HEK293 (cell line): ENCODE data around the gene FPGS.

ENCODE experiments used
- ZBTB8A ChIP-seq: fragments of 450-650 bp; formaldehyde crosslinking; IDR thresholded peaks from 2 replicates; pipeline ENCODE4 v1.5.1; 2016; ENCODE audit warnings: missing biosample characterization, missing genetic modification characterization
- ZNF138 ChIP-seq: fragments of 450-650 bp; formaldehyde crosslinking; IDR thresholded peaks from 2 replicates; pipeline ENCODE4 v1.5.1; 2016; ENCODE audit warnings: missing biosample characterization, missing genetic modification characterization, borderline replicate concordance
- ZNF155 ChIP-seq: fragments of 450-650 bp; formaldehyde crosslinking; IDR thresholded peaks from 2 replicates; pipeline ENCODE4 v1.5.1; 2016; ENCODE audit warnings: missing biosample characterization, missing genetic modification characterization
- ZNF239 ChIP-seq: fragments of 450-650 bp; formaldehyde crosslinking; IDR thresholded peaks from 2 replicates; pipeline ENCODE4 v1.5.1; 2016; ENCODE audit warnings: missing biosample characterization, missing genetic modification characterization
- ZNF510 ChIP-seq: fragments of 450-650 bp; formaldehyde crosslinking; IDR thresholded peaks from 2 replicates; pipeline ENCODE4 v1.5.1; 2018; ENCODE audit warnings: mild to moderate bottlenecking, missing genetic modification characterization, missing biosample characterization; ENCODE audit not compliant: insufficient replicate concordance
- ZNF701 ChIP-seq: fragments of 450-650 bp; formaldehyde crosslinking; IDR thresholded peaks from 2 replicates; pipeline ENCODE4 v1.5.1; 2016; ENCODE audit warnings: missing biosample characterization, missing genetic modification characterization
- TF ChIP-seq, protein P1 (sequence below): fragments of 450-650 bp; formaldehyde crosslinking; IDR thresholded peaks from 2 replicates; pipeline ENCODE4 v1.5.1; 2016; ENCODE audit warnings: missing biosample characterization, missing genetic modification characterization

DNA sequence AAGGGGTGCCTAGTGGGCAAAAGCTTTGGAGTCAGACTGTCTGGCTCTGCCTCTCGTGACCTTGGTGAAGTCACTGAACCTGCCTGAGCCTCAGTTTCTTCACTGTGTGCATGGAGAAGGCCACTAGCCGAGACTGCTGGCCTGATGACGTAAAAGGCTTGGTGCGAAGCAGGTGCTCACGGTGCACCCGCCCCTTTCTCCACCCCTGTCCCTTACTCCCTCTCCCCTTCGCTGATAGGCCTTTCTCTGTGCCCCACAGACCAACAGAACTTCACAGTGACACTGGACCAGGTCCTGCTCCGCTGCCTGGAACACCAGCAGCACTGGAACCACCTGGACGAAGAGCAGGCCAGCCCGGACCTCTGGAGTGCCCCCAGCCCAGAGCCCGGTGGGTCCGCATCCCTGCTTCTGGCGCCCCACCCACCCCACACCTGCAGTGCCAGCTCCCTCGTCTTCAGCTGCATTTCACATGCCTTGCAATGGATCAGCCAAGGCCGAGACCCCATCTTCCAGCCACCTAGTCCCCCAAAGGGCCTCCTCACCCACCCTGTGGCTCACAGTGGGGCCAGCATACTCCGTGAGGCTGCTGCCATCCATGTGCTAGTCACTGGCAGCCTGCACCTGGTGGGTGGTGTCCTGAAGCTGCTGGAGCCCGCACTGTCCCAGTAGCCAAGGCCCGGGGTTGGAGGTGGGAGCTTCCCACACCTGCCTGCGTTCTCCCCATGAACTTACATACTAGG lies 10.4 kb downstream of the FPGS start:
- TF ChIP-seq ZBTB8A (tag by site-specific recombination) (no peak), ZNF239 (no peak), ZNF701 (tag by site-specific recombination) (no peak), ZNF155 (tag by site-specific recombination) (no peak), ZNF138 (tag by site-specific recombination) (no peak), ZNF510 (tag by site-specific recombination) (no peak)
- TF ChIP-seq, protein P1, sequence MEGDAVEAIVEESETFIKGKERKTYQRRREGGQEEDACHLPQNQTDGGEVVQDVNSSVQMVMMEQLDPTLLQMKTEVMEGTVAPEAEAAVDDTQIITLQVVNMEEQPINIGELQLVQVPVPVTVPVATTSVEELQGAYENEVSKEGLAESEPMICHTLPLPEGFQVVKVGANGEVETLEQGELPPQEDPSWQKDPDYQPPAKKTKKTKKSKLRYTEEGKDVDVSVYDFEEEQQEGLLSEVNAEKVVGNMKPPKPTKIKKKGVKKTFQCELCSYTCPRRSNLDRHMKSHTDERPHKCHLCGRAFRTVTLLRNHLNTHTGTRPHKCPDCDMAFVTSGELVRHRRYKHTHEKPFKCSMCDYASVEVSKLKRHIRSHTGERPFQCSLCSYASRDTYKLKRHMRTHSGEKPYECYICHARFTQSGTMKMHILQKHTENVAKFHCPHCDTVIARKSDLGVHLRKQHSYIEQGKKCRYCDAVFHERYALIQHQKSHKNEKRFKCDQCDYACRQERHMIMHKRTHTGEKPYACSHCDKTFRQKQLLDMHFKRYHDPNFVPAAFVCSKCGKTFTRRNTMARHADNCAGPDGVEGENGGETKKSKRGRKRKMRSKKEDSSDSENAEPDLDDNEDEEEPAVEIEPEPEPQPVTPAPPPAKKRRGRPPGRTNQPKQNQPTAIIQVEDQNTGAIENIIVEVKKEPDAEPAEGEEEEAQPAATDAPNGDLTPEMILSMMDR (tag by site-specific recombination) = no peak
